ENCODE measurements around the gene ACACA.

DNA sequence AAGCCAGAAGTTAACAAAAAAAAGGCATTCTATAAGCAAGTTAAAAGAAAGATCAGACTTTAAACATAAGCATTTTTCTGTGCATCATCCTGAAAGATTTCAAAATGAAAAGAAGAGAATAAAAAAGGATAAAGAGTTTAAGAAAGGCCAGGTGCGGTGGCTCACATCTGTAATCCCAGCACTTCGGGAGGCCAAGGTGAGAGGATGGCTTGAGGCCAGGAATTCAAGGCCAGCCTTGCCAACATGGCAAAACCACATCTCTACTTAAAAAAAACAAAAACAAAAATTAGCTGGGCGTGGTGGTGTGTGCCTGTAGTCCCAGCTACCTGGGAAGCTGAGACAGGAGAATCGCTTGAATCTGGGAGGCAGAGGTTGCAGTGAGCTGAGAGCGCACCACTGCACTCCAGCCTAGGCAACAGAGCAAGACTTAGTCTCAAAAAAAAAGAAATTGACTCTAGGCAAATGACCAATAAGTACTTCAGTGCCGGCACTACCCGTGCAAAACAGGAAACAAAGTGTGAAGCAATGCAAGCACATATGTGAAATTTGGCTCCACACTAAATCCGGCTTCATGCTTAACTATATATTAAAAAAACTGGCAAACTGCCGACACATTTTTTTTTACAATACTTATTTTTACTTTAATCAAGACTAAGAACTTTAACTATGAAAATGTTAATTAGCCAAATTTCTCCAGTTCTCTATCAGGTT lies 114.1 kb downstream of the ACACA start:
- TF ChIP-seq, protein P1, sequence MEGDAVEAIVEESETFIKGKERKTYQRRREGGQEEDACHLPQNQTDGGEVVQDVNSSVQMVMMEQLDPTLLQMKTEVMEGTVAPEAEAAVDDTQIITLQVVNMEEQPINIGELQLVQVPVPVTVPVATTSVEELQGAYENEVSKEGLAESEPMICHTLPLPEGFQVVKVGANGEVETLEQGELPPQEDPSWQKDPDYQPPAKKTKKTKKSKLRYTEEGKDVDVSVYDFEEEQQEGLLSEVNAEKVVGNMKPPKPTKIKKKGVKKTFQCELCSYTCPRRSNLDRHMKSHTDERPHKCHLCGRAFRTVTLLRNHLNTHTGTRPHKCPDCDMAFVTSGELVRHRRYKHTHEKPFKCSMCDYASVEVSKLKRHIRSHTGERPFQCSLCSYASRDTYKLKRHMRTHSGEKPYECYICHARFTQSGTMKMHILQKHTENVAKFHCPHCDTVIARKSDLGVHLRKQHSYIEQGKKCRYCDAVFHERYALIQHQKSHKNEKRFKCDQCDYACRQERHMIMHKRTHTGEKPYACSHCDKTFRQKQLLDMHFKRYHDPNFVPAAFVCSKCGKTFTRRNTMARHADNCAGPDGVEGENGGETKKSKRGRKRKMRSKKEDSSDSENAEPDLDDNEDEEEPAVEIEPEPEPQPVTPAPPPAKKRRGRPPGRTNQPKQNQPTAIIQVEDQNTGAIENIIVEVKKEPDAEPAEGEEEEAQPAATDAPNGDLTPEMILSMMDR (conservative IDR thresholded peaks at IDR 0.05; ENCODE audit: low read depth, low read length): no peak
- no peak for TF ChIP-seq EZH2 (IDR thresholded peaks at IDR 0.05; ENCODE audit: low read length, unreplicated experiment)
- no peak for TF ChIP-seq EZH2phosphoT487 (IDR thresholded peaks at IDR 0.05; ENCODE audit: borderline replicate concordance, low read length)
